Fibroblast of lung (primary cell): Measurements from ENCODE around the gene ZNF605. TPM values are rescaled to one million over a fixed set of nuclear protein-coding genes. Genes with fewer than 3 reads are reported as not detected.

ENCODE experiments used
- DNase-seq, 2 donors: peaks; one replicate each; pipeline versions ENCODE4 v3.0.0 to v3.0.0-alpha.2; 2010; ENCODE audit warnings: low read depth in 2 of 2
- H2AFZ ChIP-seq: 2 replicates; pipeline ENCODE4 v1.5.1; 2012; ENCODE audit warnings: low read length, control low read depth, inconsistent platforms
- H3K27ac ChIP-seq: 2 replicates; pipeline ENCODE4 v1.5.1; 2011; ENCODE audit warnings: low read length, control low read depth; ENCODE audit not compliant: insufficient read depth
- H3K27me3 ChIP-seq: 2 replicates; pipeline ENCODE4 v1.5.1; 2011; ENCODE audit warnings: mild to moderate bottlenecking, low read length; ENCODE audit not compliant: control insufficient read depth, insufficient read depth
- H3K36me3 ChIP-seq: 2 replicates; pipeline ENCODE4 v1.5.1; 2011; ENCODE audit warnings: low read length; ENCODE audit not compliant: control insufficient read depth, insufficient read depth
- H3K4me1 ChIP-seq: 2 replicates; pipeline ENCODE4 v1.5.1; 2011; ENCODE audit warnings: low read length; ENCODE audit not compliant: control insufficient read depth, insufficient read depth; ENCODE audit errors: extremely low read depth
- H3K4me2 ChIP-seq: 2 replicates; pipeline ENCODE4 v1.5.1; 2011; ENCODE audit warnings: low read length, control low read depth; ENCODE audit not compliant: insufficient read depth; ENCODE audit errors: extremely low read depth
- H3K4me3 ChIP-seq, 4 experiments: fragments of 200-600 bp in 1 of 4; sonication (generic) in 1 of 4; replicated peaks in 1 of 4; 2 replicates each; pipeline ENCODE4 v1.5.1; 2011 to 2016; ENCODE audit warnings: low read length in 4 of 4, low read depth in 3 of 4, mild to moderate bottlenecking in 3 of 4, control low read depth in 2 of 4, inconsistent platforms in 1 of 4, mixed read lengths in 1 of 4; ENCODE audit not compliant: insufficient read depth in 1 of 4; ENCODE audit errors: control extremely low read depth in 1 of 4
- H3K79me2 ChIP-seq: 2 replicates; pipeline ENCODE4 v1.5.1; 2012; ENCODE audit warnings: mild to moderate bottlenecking, low read length, inconsistent platforms; ENCODE audit not compliant: control insufficient read depth, insufficient read depth
- H3K9ac ChIP-seq: 2 replicates; pipeline ENCODE4 v1.5.1; 2011; ENCODE audit warnings: mild to moderate bottlenecking, low read length, control low read depth; ENCODE audit not compliant: insufficient read depth
- H3K9me3 ChIP-seq: 2 replicates; pipeline ENCODE4 v1.5.1; 2012; ENCODE audit warnings: low read depth, low read length; ENCODE audit not compliant: control insufficient read depth, insufficient read depth
- H4K20me1 ChIP-seq: 2 replicates; pipeline ENCODE4 v1.5.1; 2011; ENCODE audit warnings: low read length; ENCODE audit not compliant: control insufficient read depth, insufficient read depth; ENCODE audit errors: extremely low read depth
- EZH2 ChIP-seq: IDR thresholded peaks from 2 replicates; pipeline ENCODE4 v1.5.1; 2012; ENCODE audit warnings: low read length, control low read depth, mild to moderate bottlenecking; ENCODE audit errors: missing control alignments
- polyA plus RNA-seq, 2 donors: library from polyadenylated mRNA; depleted of rRNA in 1 of 2; stranded (reverse) in 1 of 2; unstranded in 1 of 2; fragments of >200 nt; gene quantifications; 2 replicates each; pipeline ENCODE4 v1.2.1, GENCODE V29; 2011 to 2012; ENCODE audit warnings: missing spikeins in 1 of 2
- total RNA-seq: library from RNA; depleted of rRNA; stranded (reverse); fragments of >200 nt; gene quantifications from 2 replicates; pipeline ENCODE4 v1.2.1, GENCODE V29; 2014
- TF ChIP-seq, protein P1 (sequence below), 2 donors: IDR thresholded peaks in 1 of 2; conservative IDR thresholded peaks in 1 of 2; 1 replicate in 1 of 2; 2 replicates in 1 of 2; pipeline ENCODE4 v1.5.1; 2011 to 2012; ENCODE audit warnings: low read length in 2 of 2, control low read depth in 1 of 2, inconsistent platforms in 1 of 2, low read depth in 1 of 2, mild to moderate bottlenecking in 1 of 2

The ZNF605 gene
- total and polyA plus RNA-seq, 2 donors (not counting 1 experiment from before 2014, with no cell fraction given) = 9.7 to 15.2 TPM

DNA sequence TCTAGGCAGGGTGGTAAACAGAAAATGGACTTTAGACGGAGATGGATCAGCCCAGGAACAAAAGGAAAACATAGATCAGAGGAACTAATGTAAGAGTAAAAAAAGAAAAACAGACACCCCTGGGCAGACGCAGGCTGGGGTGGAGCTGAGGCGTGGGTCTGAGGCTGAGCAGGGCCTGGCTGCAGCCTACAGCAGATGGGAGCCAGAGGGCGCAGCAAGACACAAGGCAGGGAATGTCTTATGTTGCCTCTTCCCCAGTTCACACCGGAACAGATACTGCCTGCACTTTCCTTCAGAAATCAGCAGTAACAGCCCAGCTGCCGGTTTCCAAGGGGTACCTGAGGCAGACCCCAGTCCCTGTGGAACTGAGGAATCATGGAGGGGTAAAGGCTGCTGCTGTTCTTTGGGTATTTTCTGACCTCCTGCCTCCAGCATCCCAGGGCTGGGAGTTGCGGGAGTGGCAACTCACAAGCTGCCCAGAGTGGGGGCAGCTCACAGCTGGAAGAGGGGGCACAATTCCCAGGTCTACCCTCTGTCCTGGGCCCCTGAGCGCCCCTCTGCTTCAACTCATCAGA is 9.8 kb downstream of the ZNF605 start:
- Histone ChIP-seq H3K9ac (no peak overlapping the region), H3K4me2 (no peak overlapping the region), H3K4me1 (no peaks in the 10 kb centered on the region), H3K27ac (no peak overlapping the region), H2AFZ (no peak overlapping the region), H3K36me3 (peaks cover 16% of the 10 kb centered on the region), H3K4me3 (no peak overlapping the region), H4K20me1 (no peaks in the 10 kb centered on the region), H3K79me2 (peaks cover 15% of the 10 kb centered on the region), H3K27me3 (no peaks in the 10 kb centered on the region), H3K9me3 (peaks cover 27% of the 10 kb centered on the region)
- TF ChIP-seq, protein P1, sequence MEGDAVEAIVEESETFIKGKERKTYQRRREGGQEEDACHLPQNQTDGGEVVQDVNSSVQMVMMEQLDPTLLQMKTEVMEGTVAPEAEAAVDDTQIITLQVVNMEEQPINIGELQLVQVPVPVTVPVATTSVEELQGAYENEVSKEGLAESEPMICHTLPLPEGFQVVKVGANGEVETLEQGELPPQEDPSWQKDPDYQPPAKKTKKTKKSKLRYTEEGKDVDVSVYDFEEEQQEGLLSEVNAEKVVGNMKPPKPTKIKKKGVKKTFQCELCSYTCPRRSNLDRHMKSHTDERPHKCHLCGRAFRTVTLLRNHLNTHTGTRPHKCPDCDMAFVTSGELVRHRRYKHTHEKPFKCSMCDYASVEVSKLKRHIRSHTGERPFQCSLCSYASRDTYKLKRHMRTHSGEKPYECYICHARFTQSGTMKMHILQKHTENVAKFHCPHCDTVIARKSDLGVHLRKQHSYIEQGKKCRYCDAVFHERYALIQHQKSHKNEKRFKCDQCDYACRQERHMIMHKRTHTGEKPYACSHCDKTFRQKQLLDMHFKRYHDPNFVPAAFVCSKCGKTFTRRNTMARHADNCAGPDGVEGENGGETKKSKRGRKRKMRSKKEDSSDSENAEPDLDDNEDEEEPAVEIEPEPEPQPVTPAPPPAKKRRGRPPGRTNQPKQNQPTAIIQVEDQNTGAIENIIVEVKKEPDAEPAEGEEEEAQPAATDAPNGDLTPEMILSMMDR (conservative IDR thresholded peaks at IDR 0.05 in 1 of 2, IDR thresholded peaks at IDR 0.05 in 1 of 2; ENCODE audit: low read depth in 1 of 2, low read length in 2 of 2) = no peak
- no peak for TF ChIP-seq EZH2
- no peak for DNase-seq

DNA sequence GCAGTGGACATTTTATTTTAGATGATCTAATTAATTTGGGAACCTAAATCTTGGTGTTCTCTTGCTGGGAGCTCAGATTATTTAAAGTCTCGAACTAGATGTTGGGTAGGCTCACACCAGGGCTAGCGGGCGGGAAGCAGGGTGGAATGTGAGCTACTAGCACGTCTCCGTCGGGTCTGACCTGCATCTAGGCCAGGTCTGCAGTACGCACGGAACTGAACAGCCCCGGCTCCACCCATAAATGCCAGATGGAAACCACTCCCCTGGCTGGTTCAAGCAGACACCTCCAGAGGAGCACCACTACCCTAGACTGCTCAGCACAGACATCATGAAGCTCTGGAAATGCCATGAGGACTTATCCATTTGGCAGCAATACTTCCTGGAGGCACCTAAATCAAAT is 10.3 kb downstream of the ZNF605 start:
- peaks cover 21% of the 10 kb centered on the region for H3K9me3 ChIP-seq
- H4K20me1 ChIP-seq = no peaks in the 10 kb centered on the region
- no peak overlapping the region for H3K9ac ChIP-seq
- H3K27me3 ChIP-seq = no peaks in the 10 kb centered on the region
- H3K4me3 ChIP-seq = no peak overlapping the region
- H3K27ac ChIP-seq = no peak overlapping the region
- peaks cover 9% of the 10 kb centered on the region for H3K79me2 ChIP-seq
- no peak for DNase-seq
- H2AFZ ChIP-seq = no peak overlapping the region
- no peak for TF ChIP-seq EZH2
- TF ChIP-seq, protein P1 (conservative IDR thresholded peaks at IDR 0.05 in 1 of 2, IDR thresholded peaks at IDR 0.05 in 1 of 2; ENCODE audit: low read depth in 1 of 2, low read length in 2 of 2) = no peak
- H3K4me1 ChIP-seq = no peaks in the 10 kb centered on the region
- no peak overlapping the region for H3K4me2 ChIP-seq
- H3K36me3 ChIP-seq = peaks cover 16% of the 10 kb centered on the region

DNA sequence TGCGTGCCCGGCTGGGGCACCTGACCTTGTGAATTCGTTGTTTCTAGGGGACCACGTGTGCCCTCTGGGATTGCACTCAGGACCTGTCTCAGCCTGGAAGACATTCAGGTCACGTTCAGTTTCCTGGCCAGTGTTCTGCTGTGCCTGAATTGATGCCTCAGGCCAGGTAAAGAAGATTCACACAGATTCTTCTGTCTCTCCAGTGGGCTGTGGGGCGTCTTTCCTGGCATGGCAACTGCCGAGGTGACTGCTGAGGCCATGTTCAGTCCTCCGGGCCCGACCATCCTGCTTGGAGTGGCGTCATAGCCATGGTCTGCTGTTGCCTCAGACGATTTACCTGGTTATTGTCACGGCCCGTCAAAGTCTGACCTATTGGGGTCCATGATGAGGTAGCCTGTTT is 13.5 kb downstream of the ZNF605 start:
- Histone ChIP-seq H2AFZ (no peak overlapping the region), H3K4me2 (no peak overlapping the region), H3K79me2 (no peaks in the 10 kb centered on the region), H3K27me3 (no peaks in the 10 kb centered on the region), H3K36me3 (peaks cover 14% of the 10 kb centered on the region), H3K4me3 (no peak overlapping the region), H4K20me1 (no peaks in the 10 kb centered on the region), H3K9me3 (peaks cover 9% of the 10 kb centered on the region), H3K27ac (no peak overlapping the region), H3K9ac (no peak overlapping the region), H3K4me1 (no peaks in the 10 kb centered on the region)
- TF ChIP-seq EZH2 = no peak
- TF ChIP-seq, protein P1 (conservative IDR thresholded peaks at IDR 0.05 in 1 of 2, IDR thresholded peaks at IDR 0.05 in 1 of 2; ENCODE audit: low read depth in 1 of 2, low read length in 2 of 2) = no peak
- no peak for DNase-seq
